Right lobe of liver (tissue), 6 donors: Measurements from ENCODE around the gene PLCL1. TPM values are rescaled to one million over a fixed set of nuclear protein-coding genes. Genes with fewer than 3 reads are reported as not detected.

Source experiments
- ATAC-seq, 4 donors: fragments of 200-7000 bp; cut with Tn5 transposase; one replicate each; pipeline ENCODE4 v1.9.1; 2020; ENCODE audit warnings: mild to moderate bottlenecking in 4 of 4, moderate library complexity in 4 of 4
- DNase-seq, 3 donors: peaks; one replicate each; pipeline ENCODE4 v3.0.0-alpha.2; 2020
- H3K27ac ChIP-seq, 3 donors: fragments of 200-600 bp; one replicate each; pipeline ENCODE4 v1.8.0; 2022
- H3K27me3 ChIP-seq, 2 donors: fragments of 200-600 bp; one replicate each; pipeline ENCODE4 v1.8.0; 2022
- H3K36me3 ChIP-seq, 4 donors: fragments of 200-600 bp; sonication (generic) in 1 of 4; one replicate each; pipeline versions ENCODE4 v1.5.1 to v1.8.0; 2017 to 2022; ENCODE audit warnings: control low read depth in 1 of 4
- H3K4me1 ChIP-seq, 4 donors: fragments of 200-600 bp; sonication (generic) in 1 of 4; one replicate each; pipeline versions ENCODE4 v1.5.1 to v1.8.0; 2017 to 2022; ENCODE audit warnings: control low read depth in 1 of 4
- H3K4me3 ChIP-seq, 3 donors: fragments of 200-600 bp; one replicate each; pipeline ENCODE4 v1.8.0; 2022
- H3K9me3 ChIP-seq, 4 donors: fragments of 200-600 bp; sonication (generic) in 1 of 4; one replicate each; pipeline versions ENCODE4 v1.5.1 to v1.8.0; 2017 to 2022; ENCODE audit warnings: control low read depth in 1 of 4
- CTCF ChIP-seq, 4 donors: fragments of 200-600 bp in 3 of 4; fragments of 450-650 bp in 1 of 4; IDR thresholded peaks; one replicate each; pipeline versions ENCODE4 v1.5.1 to v1.8.0; 2016 to 2022; ENCODE audit warnings: antibody characterized with exemption in 4 of 4, mild to moderate bottlenecking in 2 of 4
- POLR2A ChIP-seq: fragments of 450-650 bp; IDR thresholded peaks from one replicate; pipeline ENCODE4 v1.6.1; 2017; ENCODE audit warnings: antibody characterized with exemption, mild to moderate bottlenecking
- WGBS: methylation state at CpG from one replicate; pipeline ENCODE4 v1.1.6; 2018; ENCODE audit warnings: low coverage, low lambda C conversion rate; ENCODE audit not compliant: insufficient coverage; ENCODE audit errors: missing lambda C conversion rate; 5-methylcytosine and 5-hydroxymethylcytosine counted together
- intact Hi-C, 2 donors: fragments of 100-400 bp; cut with DNase I; formaldehyde crosslinking; loops; one replicate each; pipeline versions ENCODE4 v1.11.2 to v1.14.1; 2022
- total RNA-seq, 6 experiments: library from RNA; depleted of rRNA in 2 of 6; stranded (reverse); fragments of >200 nt in 2 of 6; fragmentation: NEBNext Ultra II Directional in 3 of 6; extraction: Animal tissue kit (Norgen Biotek cat#: 25700) in 3 of 6; gene quantifications; one replicate each; pipeline versions ENCODE4 v1.1.0 to v1.2.4, GENCODE V29; 2016 to 2023
- donor health status: DM: no; HTN: yes; CAD: no.
- donor health status: DM: no; HTN: no; CAD: no.
- donor health status: DM: no; HTN: no; CAD: no.
- donor health status: DM: no; HTN: yes; CAD: no.
- donor health status: DM: no; HTN: yes; CAD: no.

PLCL1 gene
- total RNA-seq, 6 experiments from 2014 or later, result 0.12 to 0.37 (median 0.24) TPM

- 22% methylated on average over 3 of the region's 3 CpGs for WGBS
- TF ChIP-seq POLR2A (no peak), CTCF (IDR thresholded peaks at IDR 0.05) (no peak)
- Histone ChIP-seq H3K36me3 (no peaks in the 10 kb centered on the region), H3K9me3 (no peaks in the 10 kb centered on the region), H3K4me1 (no peaks in the 10 kb centered on the region), H3K4me3 (no peak overlapping the region), H3K27ac (no peak overlapping the region), H3K27me3 (no peaks in the 10 kb centered on the region)
- intact Hi-C loops, result no loop called here
- DNase-seq, result no peak
- no peak for ATAC-seq
Observed at GRCh38 chr2:197858607-197859140, 54.3 kb downstream of the PLCL1 start.

GRCh38 chr2:197862246-197862955 is 58.0 kb downstream of the PLCL1 start:
- Histone ChIP-seq H3K27me3 (no peaks in the 10 kb centered on the region), H3K4me3 (no peak overlapping the region), H3K27ac (no peak overlapping the region), H3K4me1 (no peaks in the 10 kb centered on the region), H3K9me3 (no peaks in the 10 kb centered on the region), H3K36me3 (no peaks in the 10 kb centered on the region)
- ATAC-seq (no peak), DNase-seq (no peak)
- WGBS, result 41% methylated on average over 1 of the region's 1 CpG
- no peak for TF ChIP-seq POLR2A
- TF ChIP-seq CTCF (IDR thresholded peaks at IDR 0.05), result no peak
- intact Hi-C loops, result no loop called here

- Histone ChIP-seq H3K36me3 (no peaks in the 10 kb centered on the region), H3K27ac (no peak overlapping the region), H3K9me3 (no peaks in the 10 kb centered on the region), H3K4me1 (no peaks in the 10 kb centered on the region), H3K4me3 (no peak overlapping the region), H3K27me3 (no peaks in the 10 kb centered on the region)
- no peak for TF ChIP-seq POLR2A
- TF ChIP-seq CTCF (IDR thresholded peaks at IDR 0.05), result no peak
- DNase-seq (no peak), ATAC-seq (no peak)
- WGBS, result 69% methylated on average over 1 of the region's 1 CpG
- intact Hi-C loops, result no loop called here
Observed at GRCh38 chr2:197863744-197864143, 59.4 kb downstream of the PLCL1 start.

- no peaks in the 10 kb centered on the region for H3K4me1 ChIP-seq
- H3K27me3 ChIP-seq, result no peaks in the 10 kb centered on the region
- H3K27ac ChIP-seq, result no peak overlapping the region
- H3K9me3 ChIP-seq, result no peaks in the 10 kb centered on the region
- H3K36me3 ChIP-seq, result no peaks in the 10 kb centered on the region
- no peak for ATAC-seq
- no peak overlapping the region for H3K4me3 ChIP-seq
- no peak for DNase-seq
- intact Hi-C loops, result no loop called here
- TF ChIP-seq POLR2A, result no peak
- no peak for TF ChIP-seq CTCF (IDR thresholded peaks at IDR 0.05)
Observed at GRCh38 chr2:197866455-197866854, 62.1 kb downstream of the PLCL1 start.
